ENCODE results near the gene CGNL1.

DNA sequence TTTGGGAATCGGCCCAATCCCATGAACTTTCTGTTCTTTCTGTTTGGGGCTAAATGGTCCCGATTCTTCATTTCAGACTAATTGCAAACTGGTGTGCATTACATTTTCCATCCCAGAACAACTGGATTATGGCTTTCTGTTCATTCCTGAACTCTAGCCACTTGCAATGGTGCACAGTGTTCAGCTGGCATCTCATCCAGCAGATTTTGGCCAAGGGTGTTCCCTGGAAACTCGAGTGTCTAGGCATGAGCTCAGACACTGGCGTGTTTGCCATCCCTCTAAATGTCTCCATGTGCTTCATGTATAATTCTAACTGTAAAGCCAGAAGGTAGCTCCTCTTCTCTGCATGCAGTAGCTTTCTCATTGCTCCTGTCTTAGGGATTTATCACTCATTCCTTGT, 118.3 kb downstream of the CGNL1 start:
- TF ChIP-seq, protein P1, sequence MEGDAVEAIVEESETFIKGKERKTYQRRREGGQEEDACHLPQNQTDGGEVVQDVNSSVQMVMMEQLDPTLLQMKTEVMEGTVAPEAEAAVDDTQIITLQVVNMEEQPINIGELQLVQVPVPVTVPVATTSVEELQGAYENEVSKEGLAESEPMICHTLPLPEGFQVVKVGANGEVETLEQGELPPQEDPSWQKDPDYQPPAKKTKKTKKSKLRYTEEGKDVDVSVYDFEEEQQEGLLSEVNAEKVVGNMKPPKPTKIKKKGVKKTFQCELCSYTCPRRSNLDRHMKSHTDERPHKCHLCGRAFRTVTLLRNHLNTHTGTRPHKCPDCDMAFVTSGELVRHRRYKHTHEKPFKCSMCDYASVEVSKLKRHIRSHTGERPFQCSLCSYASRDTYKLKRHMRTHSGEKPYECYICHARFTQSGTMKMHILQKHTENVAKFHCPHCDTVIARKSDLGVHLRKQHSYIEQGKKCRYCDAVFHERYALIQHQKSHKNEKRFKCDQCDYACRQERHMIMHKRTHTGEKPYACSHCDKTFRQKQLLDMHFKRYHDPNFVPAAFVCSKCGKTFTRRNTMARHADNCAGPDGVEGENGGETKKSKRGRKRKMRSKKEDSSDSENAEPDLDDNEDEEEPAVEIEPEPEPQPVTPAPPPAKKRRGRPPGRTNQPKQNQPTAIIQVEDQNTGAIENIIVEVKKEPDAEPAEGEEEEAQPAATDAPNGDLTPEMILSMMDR (IDR thresholded peaks at IDR 0.05): no peak
- TF ChIP-seq POLR2A (IDR thresholded peaks at IDR 0.05; ENCODE audit: low read length): no peak
- TF ChIP-seq, protein P2, sequence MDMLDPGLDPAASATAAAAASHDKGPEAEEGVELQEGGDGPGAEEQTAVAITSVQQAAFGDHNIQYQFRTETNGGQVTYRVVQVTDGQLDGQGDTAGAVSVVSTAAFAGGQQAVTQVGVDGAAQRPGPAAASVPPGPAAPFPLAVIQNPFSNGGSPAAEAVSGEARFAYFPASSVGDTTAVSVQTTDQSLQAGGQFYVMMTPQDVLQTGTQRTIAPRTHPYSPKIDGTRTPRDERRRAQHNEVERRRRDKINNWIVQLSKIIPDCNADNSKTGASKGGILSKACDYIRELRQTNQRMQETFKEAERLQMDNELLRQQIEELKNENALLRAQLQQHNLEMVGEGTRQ (IDR thresholded peaks at IDR 0.05): no peak
- no peak for TF ChIP-seq EP300 (IDR thresholded peaks at IDR 0.05)
- TF ChIP-seq, protein P3, sequence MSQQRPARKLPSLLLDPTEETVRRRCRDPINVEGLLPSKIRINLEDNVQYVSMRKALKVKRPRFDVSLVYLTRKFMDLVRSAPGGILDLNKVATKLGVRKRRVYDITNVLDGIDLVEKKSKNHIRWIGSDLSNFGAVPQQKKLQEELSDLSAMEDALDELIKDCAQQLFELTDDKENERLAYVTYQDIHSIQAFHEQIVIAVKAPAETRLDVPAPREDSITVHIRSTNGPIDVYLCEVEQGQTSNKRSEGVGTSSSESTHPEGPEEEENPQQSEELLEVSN (IDR thresholded peaks at IDR 0.05; ENCODE audit: borderline replicate concordance, low read depth): no peak
- TF ChIP-seq, protein P4, sequence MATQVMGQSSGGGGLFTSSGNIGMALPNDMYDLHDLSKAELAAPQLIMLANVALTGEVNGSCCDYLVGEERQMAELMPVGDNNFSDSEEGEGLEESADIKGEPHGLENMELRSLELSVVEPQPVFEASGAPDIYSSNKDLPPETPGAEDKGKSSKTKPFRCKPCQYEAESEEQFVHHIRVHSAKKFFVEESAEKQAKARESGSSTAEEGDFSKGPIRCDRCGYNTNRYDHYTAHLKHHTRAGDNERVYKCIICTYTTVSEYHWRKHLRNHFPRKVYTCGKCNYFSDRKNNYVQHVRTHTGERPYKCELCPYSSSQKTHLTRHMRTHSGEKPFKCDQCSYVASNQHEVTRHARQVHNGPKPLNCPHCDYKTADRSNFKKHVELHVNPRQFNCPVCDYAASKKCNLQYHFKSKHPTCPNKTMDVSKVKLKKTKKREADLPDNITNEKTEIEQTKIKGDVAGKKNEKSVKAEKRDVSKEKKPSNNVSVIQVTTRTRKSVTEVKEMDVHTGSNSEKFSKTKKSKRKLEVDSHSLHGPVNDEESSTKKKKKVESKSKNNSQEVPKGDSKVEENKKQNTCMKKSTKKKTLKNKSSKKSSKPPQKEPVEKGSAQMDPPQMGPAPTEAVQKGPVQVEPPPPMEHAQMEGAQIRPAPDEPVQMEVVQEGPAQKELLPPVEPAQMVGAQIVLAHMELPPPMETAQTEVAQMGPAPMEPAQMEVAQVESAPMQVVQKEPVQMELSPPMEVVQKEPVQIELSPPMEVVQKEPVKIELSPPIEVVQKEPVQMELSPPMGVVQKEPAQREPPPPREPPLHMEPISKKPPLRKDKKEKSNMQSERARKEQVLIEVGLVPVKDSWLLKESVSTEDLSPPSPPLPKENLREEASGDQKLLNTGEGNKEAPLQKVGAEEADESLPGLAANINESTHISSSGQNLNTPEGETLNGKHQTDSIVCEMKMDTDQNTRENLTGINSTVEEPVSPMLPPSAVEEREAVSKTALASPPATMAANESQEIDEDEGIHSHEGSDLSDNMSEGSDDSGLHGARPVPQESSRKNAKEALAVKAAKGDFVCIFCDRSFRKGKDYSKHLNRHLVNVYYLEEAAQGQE (IDR thresholded peaks at IDR 0.05): no peak
- TF ChIP-seq, protein P5, sequence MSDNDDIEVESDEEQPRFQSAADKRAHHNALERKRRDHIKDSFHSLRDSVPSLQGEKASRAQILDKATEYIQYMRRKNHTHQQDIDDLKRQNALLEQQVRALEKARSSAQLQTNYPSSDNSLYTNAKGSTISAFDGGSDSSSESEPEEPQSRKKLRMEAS (IDR thresholded peaks at IDR 0.05): no peak
- no peak for TF ChIP-seq RAD21 (conservative IDR thresholded peaks at IDR 0.05 in 1 of 2, IDR thresholded peaks at IDR 0.05 in 1 of 2)
- TF ChIP-seq HDAC2 (IDR thresholded peaks at IDR 0.05): no peak
- TF ChIP-seq RFX5 (IDR thresholded peaks at IDR 0.05): no peak
